HG03025 (cell line): ENCODE measurements around the gene ACY1.

ENCODE experiments used
- ATAC-seq: cut with Tn5 transposase; IDR thresholded peaks from one replicate; pipeline ENCODE4 v1.9.1; 2021; ENCODE audit warnings: mild to moderate bottlenecking, moderate library complexity; ENCODE audit not compliant: unreplicated experiment, low FRiP score

Gene ACY1

DNA sequence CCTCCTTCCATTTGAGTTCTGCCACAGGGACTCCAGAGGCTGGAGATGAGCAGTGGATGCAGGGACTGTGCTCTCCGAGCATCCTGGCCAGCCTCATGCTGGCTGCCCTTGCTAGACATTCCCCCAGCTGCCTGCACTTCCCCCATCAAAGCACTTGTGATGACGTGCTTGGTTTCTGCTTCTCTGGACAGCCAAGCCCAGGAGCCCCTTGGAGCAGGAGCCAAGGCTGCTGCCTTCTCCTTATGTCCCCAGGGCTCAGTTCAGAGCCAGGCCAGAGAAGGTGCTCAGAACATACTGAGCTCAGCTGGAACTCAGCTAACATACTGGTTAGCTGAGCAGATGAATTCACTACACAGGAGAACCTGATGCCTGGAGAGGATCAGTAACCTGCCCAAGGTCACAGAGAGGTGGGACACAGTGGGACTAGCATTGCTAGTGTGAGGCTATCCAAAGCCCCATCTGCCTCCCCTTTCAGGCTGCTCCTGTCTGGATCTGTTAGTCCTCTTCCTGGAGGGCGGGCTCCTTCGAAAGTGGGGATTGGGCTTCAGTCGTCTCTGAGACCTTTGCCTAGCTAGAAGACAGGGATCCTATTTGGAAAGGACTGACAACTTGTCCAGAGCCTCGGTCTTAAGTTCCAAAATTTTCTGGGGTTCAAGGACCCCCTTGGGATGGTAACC lies 20.3 kb upstream of the ACY1 start:
- ATAC-seq, result no peak

DNA sequence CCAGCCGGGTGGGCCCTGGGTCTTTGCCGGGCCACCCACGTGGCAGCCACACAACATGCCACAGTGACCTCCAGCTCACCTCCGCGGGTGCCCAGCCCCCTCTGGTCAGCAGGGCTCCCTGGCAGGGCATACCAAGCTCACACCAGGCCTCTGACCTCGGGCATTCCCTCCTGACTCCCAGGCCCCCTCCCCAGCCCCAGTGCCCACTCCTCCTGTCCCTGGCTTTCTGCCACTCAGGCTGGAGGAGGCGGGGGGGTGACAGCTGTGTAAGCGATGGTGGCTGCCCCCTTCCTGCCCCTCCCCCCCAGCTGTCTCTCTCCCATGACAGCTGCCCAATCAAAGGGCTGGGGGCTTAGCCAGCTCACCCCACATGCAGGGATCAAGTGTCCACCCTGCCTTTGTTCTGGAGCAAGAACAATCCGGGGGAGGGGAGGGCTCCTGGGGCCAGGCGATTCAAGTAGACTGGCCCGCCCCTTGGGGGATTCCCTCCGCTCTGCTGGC lies 19.3 kb upstream of the ACY1 start:
- no peak for ATAC-seq

DNA sequence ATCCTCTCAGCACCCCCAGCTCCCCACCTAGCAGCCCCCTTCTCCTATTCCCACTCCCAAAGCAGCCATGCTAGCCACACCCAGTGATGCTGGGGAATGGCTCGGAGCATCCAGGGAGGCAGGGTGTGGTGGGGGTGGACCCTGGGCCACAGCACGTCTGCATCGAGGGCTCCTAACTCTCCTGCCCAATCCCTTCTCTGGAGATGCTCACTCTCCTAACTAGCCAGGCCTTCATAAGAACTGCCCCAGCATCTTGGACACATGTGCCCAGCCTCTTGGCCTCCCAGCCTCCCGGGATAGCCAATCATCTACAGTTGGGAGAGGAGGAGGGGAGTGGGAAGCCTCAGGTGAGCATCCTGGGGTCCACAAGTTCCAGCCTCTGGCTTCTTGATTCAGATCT lies 18.8 kb upstream of the ACY1 start:
- ATAC-seq, result no peak

DNA sequence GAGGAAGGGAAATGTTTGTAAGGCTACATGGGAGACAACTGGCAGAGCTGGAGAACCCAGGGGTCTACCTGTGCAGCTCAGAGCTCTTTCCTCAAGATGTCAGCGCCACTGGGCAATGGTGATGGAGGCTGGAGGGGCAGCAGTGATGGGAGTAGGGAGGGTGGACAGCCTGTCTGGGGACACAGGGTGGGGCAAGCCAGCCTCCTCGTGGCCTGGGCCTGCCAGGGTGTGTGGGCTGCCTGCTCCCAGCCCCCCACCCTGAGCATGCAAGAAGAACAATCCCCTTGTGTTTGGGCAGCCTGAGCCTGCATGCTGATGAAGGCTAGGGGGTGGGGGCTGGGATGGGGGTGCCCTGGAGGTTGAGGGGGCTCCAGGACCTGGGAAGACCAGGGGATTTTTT lies 17.3 kb upstream of the ACY1 start:
- ATAC-seq, result no peak

DNA sequence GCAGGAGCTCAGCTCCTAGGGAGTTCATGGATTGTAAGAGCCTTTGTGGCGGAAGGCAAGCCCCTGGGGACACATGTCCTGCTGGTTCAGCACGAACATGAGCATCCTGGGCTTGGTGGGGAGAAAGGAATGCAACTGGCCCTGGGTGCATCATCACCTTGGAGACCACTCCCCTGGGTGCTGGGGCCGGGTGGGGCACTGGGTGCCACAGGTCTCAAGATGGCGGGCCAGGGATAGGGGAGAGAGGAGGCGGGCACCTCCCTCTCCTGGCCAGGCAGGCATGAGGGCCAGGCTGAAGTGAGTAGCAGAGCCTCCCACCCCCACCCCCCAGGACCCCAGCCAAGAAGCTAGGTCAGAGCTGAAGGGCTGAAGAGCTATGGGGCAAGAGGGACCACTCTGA lies 16.8 kb upstream of the ACY1 start:
- no peak for ATAC-seq

- ATAC-seq, result no peak
Observed at GRCh38 chr3:51966922-51967383, 16.4 kb upstream of the ACY1 start.

DNA sequence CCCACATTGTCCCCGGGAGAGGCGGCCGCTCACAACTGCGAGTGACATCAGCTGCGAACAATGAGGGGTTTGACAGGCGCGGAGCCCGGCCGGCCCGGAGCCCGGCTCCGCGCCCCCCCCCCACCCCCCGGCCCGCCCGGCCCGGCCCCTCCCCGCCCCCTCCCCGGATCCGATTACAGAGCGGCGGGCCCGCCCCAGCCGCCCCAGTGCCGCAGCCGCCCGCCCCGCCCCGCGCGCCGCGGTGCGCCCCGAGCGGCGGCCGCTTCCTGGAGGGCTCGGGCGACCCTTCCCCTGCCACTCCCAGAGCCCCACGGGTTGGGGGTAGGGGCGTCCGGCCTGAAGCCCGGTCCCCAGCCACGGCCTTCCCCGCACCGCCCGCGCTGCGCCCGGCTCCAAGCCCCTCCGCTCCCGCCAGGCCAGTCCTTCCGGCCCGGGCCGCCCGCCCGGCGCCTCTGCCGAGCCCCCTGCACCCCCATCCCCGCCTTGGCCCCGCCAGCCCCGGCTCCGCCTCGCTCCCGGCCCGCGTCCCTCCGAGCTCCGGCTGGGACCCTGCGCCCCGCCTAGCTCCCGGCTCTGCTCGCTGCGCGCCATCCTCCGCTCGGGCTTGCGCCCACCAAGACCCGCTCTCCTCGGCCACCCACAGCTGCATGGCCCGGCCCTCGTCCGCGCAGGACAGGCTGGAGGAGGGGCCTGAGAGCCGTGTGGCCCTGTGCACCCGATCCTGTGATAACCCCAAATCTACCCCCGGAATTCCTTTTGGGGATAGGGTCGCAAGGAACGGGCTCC lies 15.8 kb upstream of the ACY1 start, which contains the start of gene PCBP4:
PCBP4 (minus strand) TSS at position 71 of the 786 bp plus-strand sequence. CDS start 6,214 bp downstream, outside the sequence.
- ATAC-seq, result no peak

GRCh38 chr3:51968170-51968775 lies 15.1 kb upstream of the ACY1 start:
- ATAC-seq, result no peak

GRCh38 chr3:51968883-51969678 lies 14.3 kb upstream of the ACY1 start:
- no peak for ATAC-seq

DNA sequence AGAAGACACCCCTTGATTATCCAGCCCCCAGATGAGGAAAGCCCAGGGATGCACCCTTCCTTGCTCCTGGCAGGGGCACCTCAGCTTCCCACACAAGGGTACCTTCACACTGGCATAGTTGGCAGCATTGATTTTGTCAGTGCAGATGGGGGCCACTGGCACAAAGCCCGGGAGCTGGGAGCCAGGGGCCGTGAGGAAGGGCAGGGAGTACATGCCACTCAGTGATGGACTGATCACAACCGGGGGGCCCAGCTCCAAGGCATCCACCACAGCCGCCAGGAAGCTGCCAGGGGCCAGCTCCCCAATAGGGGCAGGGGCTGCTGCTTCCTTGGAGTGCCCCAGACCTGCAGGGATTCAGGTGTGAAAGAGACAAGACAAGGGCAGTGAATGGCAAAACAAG lies 13.5 kb upstream of the ACY1 start:
- no peak for ATAC-seq

DNA sequence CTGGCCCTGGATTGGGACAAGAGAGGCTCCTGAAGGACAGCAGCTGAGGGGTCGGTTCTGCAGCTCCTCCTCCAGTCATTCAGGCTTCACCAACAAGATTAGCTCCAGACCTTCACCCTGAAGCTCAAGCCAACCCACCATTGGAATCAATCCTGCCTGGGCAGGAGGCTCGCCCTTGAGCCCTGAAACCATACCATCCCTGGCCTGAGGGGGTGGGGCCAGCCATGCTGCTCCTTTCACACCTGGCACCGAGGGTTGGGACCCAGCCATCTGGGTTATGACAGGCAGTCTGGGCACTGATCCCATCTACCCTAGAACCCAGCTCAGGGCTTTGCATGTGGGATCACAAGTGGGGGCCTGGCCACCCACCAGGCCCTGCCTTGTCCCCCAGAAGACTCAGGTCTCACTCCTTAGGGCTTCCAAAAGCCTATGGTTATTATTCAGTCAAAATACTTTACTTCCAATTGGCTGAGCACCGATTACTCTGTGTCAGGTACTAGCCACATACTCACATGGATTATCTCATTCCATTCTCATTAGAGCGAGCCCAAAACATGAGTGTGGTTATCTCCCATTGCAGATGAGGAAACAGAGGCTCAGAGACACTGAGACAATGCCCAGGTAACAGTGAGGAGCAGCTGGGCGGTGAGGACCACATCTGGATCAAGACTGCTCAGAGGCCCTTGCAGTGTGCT lies 12.6 kb upstream of the ACY1 start:
- no peak for ATAC-seq

DNA sequence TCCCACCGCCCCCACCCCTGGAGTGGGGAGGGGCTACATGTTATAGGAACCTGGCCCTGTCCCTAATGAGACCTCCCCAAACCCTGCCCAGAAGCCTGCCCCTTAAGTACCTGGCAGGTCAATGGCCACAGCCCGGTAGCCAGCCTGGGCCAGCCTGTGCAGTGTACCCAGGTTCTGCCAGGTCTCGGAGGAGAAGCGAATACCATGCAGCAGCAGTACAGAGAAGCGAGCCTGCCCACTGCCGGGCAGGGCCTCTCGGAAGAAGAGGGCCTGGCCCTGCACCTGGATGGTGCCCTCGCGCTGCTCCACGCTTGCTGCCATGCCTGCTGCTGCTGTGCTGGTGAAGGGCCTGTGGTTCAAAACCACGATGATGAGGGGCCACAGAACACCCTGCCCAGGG lies 12.0 kb upstream of the ACY1 start:
- ATAC-seq, result no peak

GRCh38 chr3:51974277-51974962 lies 8.9 kb upstream of the ACY1 start:
- no peak for ATAC-seq

DNA sequence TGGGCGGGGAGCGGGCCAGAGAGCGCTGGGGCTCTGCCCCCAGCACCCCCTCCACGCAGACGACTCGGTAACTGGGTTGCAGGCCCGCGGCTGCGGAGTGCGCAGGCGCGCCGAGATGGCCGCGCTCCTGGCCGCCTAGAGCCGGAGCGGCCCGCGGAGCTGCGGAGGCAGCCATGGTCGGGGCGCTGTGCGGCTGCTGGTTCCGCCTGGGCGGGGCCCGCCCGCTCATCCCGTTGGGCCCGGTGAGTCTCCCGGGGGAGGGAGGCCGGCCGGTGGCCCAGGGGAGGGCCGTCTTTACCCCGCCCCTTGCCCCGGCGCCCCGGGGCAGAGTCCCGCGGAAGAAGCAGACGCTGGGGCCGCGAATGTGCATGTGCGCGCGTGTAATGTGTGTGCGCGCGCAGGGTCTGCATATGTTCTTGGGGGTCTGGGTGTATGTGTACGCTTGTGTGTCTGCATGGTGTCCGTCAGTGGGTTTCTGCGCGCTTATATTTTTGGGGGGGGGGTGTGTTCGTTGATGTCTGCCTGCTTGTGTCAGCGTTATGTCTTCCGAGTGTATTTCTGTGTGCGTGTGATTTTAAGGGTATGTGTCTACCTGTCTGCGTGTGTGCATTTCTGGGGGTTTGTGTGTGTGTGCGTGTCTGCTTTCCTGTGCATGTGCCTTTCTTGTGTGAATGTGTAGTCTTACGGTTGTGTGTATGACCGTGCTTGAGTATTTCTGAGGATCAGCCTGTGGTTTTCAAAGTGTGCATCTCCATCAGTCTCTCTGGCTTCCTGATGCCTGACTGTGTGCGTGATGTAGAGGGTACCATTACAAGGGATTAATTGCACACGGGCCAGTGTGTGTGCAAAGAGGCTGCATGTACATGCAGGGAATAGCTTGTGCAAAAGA lies 8.1 kb upstream of the ACY1 start, which contains the start of gene ABHD14A:
ABHD14A (plus strand) TSS at position 102 of the 889 bp plus-strand sequence; CDS start at position 174, 72 bp downstream.
- ATAC-seq, result peak; percentile 45

DNA sequence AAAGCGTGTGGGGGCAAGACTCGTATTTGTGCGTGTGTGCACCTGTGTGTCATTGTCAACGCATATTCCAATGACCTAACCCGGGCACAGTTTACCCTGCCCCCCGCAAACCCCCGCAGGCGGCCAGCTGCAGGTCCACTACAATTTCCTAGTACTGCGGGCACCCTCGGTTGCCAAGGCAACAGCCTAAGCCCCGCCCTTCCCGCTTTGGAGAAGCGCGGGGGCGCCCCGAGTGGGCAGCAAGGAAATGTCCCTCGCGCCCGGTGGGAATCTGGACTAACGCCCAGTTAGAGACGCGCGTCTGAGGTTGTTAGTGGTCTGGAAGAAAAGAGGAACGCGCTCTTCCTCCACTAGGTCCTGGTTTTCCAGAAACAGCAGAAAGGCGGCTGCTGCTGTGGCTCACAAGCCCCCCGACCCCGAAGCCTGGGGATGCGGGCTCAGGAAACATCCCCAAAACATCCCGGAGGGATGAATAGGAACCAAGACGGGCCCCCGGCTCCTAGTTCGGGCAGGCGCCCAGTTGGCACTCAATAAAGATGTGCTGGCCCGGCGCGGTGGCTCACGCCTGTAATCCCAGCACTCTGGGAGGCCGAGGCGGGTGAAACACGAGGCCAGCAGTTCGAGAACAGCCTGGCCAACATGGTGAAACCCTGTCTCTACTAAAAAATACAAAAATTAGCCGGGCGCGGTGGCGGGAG lies 7.3 kb upstream of the ACY1 start:
- ATAC-seq, result no peak

GRCh38 chr3:51977446-51978142 lies 5.7 kb upstream of the ACY1 start:
- no peak for ATAC-seq

- ATAC-seq, result no peak
Observed at GRCh38 chr3:51978143-51978502, 5.2 kb upstream of the ACY1 start.
